Cardiac muscle cell (in vitro differentiated cells and primary cell): Measurements from ENCODE around the gene SNF8. TPM values are rescaled to one million over a fixed set of nuclear protein-coding genes. Genes with fewer than 3 reads are reported as not detected.

Experiments used
- DNase-seq, 2 donors: peaks; one replicate each; pipeline versions ENCODE4 v3.0.0 to v3.0.0-alpha.2; 2010 to 2017; ENCODE audit warnings: low read depth in 1 of 2, low spot score in 1 of 2
- H3K27ac ChIP-seq: fragments of 200-600 bp; sonication (generic); 2 replicates; pipeline ENCODE4 v1.5.1; 2016
- H3K27me3 ChIP-seq: fragments of 200-600 bp; sonication (generic); 2 replicates; pipeline ENCODE4 v1.6.0; 2016; ENCODE audit warnings: control low read depth
- H3K36me3 ChIP-seq: fragments of 200-600 bp; sonication (generic); 2 replicates; pipeline ENCODE4 v1.5.1; 2016; ENCODE audit warnings: control low read depth
- H3K4me1 ChIP-seq: fragments of 200-600 bp; sonication (generic); 2 replicates; pipeline ENCODE4 v1.8.1; 2017; ENCODE audit warnings: low read depth, mild to moderate bottlenecking, mixed run types
- H3K4me3 ChIP-seq: fragments of 200-600 bp; sonication (generic); 2 replicates; pipeline ENCODE4 v1.5.1; 2016; ENCODE audit warnings: mild to moderate bottlenecking
- H3K9me3 ChIP-seq: fragments of 200-600 bp; sonication (generic); 2 replicates; pipeline ENCODE4 v1.5.1; 2017; ENCODE audit warnings: low read depth, mild to moderate bottlenecking, control low read depth
- polyA plus RNA-seq: library from polyadenylated mRNA; unstranded; fragments of >200 nt; fragmentation: Nextera tagmentation; extraction: Ambion mirVana; gene quantifications from 2 replicates; pipeline ENCODE4 v1.2.1, GENCODE V29; 2016
- total RNA-seq: library from RNA; depleted of rRNA; stranded (reverse); fragments of >200 nt; gene quantifications from 2 replicates; pipeline ENCODE4 v1.2.3, GENCODE V29; 2016
- TF ChIP-seq, protein P1 (sequence below): IDR thresholded peaks from 2 replicates; pipeline ENCODE4 v1.5.1; 2012; ENCODE audit warnings: low read depth, mild to moderate bottlenecking, low read length

Gene SNF8
- total and polyA plus RNA-seq, 2 experiments from 2014 or later: 114 to 315 TPM

DNA sequence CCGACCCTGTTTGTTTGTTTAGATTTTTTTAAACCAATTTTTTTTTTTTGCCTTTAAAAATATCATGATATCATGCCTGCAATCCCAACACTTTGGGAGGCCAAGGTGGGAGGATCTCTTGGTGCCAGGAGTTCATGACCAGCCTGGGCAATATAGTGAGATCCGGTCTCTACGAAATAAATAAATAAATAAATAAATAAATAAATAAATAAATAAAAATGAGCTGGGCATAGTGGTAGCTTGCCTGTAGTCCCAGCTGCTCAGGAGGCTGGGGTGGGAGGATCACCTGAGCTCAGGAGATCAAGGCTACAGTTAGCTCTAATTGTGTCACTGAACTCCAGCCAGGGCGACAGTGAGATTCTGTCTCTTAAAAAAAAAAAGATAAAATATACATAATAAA, 44.5 kb upstream of the SNF8 start:
- Histone ChIP-seq H3K4me3 (no peak overlapping the region), H3K36me3 (no peaks in the 10 kb centered on the region), H3K27me3 (no peaks in the 10 kb centered on the region), H3K9me3 (no peaks in the 10 kb centered on the region), H3K27ac (no peak overlapping the region), H3K4me1 (peaks cover 39% of the 10 kb centered on the region)
- TF ChIP-seq, protein P1, sequence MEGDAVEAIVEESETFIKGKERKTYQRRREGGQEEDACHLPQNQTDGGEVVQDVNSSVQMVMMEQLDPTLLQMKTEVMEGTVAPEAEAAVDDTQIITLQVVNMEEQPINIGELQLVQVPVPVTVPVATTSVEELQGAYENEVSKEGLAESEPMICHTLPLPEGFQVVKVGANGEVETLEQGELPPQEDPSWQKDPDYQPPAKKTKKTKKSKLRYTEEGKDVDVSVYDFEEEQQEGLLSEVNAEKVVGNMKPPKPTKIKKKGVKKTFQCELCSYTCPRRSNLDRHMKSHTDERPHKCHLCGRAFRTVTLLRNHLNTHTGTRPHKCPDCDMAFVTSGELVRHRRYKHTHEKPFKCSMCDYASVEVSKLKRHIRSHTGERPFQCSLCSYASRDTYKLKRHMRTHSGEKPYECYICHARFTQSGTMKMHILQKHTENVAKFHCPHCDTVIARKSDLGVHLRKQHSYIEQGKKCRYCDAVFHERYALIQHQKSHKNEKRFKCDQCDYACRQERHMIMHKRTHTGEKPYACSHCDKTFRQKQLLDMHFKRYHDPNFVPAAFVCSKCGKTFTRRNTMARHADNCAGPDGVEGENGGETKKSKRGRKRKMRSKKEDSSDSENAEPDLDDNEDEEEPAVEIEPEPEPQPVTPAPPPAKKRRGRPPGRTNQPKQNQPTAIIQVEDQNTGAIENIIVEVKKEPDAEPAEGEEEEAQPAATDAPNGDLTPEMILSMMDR: no peak
- no peak for DNase-seq

DNA sequence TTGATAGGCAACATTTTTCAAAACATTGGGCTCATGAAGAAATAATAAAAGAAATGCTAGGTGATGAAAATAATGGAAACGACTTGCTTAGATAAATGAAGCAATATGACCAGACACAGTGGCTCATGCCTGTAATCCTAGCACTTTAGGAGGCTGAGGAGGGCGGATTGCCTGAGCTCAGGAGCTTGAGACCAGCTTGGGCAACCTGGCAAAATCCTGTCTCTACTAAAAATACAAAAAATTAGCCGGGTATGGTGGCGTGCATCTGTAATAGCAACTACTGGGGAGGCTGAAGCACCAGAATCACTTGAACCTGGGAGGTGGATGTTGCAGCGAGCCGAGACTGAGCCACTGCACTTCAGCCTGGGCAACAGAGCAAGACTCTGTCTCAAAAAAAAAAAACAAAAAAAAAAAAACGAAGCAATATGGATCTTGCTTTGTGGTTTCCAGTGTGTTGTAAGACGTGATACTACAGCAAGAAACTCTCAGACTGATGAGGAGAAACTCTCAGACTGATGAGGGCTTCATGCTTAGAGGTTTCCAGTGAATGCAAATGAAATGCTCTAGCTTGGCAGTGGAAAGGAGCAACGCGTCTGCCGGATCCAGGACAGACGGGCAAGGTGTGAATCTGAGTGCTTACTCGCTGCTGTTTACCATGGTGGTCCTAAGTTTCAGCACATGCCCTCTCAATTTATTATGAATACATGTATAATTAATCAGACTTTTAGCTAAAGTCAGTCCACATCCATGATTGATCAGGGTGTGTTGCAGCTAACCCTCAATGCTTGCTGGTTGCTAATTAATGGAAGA, 41.0 kb upstream of the SNF8 start:
- H3K27ac ChIP-seq: no peak overlapping the region
- DNase-seq: no peak

DNA sequence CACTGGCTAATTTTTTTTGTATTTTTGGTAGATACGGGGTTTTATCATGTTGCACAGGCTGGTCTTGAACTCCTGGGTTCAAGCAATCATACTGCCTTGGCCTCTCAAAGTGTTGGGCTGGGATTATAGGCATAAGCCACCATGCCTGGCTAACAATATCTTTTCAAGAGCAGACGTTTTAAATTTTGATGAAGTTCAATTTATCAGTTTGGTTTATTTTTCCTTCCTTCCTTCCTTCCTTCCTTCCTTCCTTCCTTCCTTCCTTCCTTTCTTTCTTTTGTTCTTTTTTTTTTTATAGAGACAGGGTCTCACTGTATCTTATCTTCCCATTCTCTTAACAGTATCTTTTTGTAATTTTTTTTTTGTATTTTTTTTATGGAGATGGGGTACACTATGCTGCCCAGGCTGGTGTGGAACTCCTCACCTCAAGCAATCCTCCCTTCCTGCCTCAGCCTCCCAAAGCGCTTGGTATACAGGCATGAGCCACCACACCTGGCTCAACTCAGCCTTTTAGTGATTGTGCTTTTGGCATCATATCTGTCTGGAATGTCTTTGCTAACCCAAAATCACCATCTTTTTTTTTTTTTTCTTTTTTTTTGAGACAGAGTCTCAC, 37.4 kb upstream of the SNF8 start:
- H3K27ac ChIP-seq: no peak overlapping the region
- no peak for DNase-seq
- H3K27me3 ChIP-seq: no peaks in the 10 kb centered on the region
- H3K36me3 ChIP-seq: no peaks in the 10 kb centered on the region
- H3K4me3 ChIP-seq: no peak overlapping the region
- TF ChIP-seq, protein P1: no peak
- no peaks in the 10 kb centered on the region for H3K9me3 ChIP-seq
- H3K4me1 ChIP-seq: no peaks in the 10 kb centered on the region

More for the DNA sequence above, 41.0 kb upstream of the SNF8 start:
- Histone ChIP-seq H3K36me3 (no peaks in the 10 kb centered on the region), H3K4me3 (no peak overlapping the region), H3K9me3 (no peaks in the 10 kb centered on the region), H3K27me3 (no peaks in the 10 kb centered on the region), H3K4me1 (peaks cover 6% of the 10 kb centered on the region)
- TF ChIP-seq, protein P1: no peak

DNA sequence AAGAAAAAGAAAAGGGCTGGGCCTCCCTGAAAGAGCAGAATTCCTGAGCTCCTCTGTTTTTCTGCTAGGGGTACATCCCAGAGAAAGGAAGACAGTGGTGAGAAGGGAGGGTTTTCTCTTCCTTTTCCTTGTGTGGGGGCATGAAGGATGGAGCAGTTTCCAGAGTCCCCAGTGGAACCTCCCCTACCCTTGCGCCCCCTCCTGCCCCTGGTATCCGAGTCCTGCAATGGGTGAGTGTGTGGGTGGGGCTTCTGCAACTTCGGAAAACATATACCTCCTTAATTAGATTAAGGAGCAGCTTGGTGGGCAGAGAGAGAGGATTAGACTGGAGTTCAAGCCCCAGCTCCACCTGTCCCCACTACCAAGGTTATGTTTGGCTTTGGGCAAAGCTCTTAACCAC, 29.2 kb upstream of the SNF8 start:
- no peaks in the 10 kb centered on the region for H3K27me3 ChIP-seq
- no peak overlapping the region for H3K4me3 ChIP-seq
- H3K4me1 ChIP-seq: peaks cover 23% of the 10 kb centered on the region
- TF ChIP-seq, protein P1: no peak
- no peak overlapping the region for H3K27ac ChIP-seq
- DNase-seq: no peak
- no peaks in the 10 kb centered on the region for H3K9me3 ChIP-seq
- H3K36me3 ChIP-seq: no peaks in the 10 kb centered on the region

- no peak for DNase-seq
- no peak overlapping the region for H3K4me3 ChIP-seq
- H3K4me1 ChIP-seq: peaks cover 23% of the 10 kb centered on the region
- no peaks in the 10 kb centered on the region for H3K27me3 ChIP-seq
- no peaks in the 10 kb centered on the region for H3K9me3 ChIP-seq
- H3K36me3 ChIP-seq: no peaks in the 10 kb centered on the region
- H3K27ac ChIP-seq: peak overlapping the region; percentile 69
- TF ChIP-seq, protein P1: no peak
Observed at GRCh38 chr17:48972749-48973097, 28.1 kb upstream of the SNF8 start.
